HPDE6-E6E7 (cell line): Measurements from ENCODE around the gene CADM1.

ENCODE experiments used
- DNase-seq: peaks from one replicate; pipeline ENCODE4 v3.0.0; 2011; ENCODE audit warnings: missing footprints; ENCODE audit errors: extremely low spot score

The CADM1 gene

DNA sequence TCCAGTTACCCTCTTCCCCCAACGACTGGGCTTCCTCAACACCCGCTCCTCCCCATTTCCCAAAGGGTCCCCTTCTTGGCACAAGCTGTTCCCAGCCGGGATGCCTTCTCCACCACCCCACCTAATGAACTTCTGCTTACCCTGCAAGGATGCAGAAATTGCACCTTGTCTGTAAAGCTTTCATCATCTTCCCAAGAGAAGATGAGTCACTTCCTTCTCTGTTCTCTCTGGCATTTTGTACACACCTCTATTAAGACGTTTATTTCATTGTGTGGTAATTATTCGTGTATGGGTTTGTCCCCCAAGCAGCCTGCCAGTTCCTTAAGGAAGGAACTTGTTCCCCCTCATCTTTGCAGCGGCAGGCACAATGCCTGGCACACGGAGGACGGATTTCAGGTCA lies 351.1 kb downstream of the CADM1 start:
- no peak for DNase-seq

GRCh38 chr11:115151010-115151409 lies 353.2 kb downstream of the CADM1 start:
- no peak for DNase-seq

GRCh38 chr11:115148691-115149090 lies 355.5 kb downstream of the CADM1 start:
- DNase-seq: no peak

- no peak for DNase-seq
Observed at GRCh38 chr11:115148101-115148500, 356.1 kb downstream of the CADM1 start.

GRCh38 chr11:115147243-115147807 lies 356.9 kb downstream of the CADM1 start:
- DNase-seq: no peak

- no peak for DNase-seq
Observed at GRCh38 chr11:115146425-115146824, 357.8 kb downstream of the CADM1 start.

DNA sequence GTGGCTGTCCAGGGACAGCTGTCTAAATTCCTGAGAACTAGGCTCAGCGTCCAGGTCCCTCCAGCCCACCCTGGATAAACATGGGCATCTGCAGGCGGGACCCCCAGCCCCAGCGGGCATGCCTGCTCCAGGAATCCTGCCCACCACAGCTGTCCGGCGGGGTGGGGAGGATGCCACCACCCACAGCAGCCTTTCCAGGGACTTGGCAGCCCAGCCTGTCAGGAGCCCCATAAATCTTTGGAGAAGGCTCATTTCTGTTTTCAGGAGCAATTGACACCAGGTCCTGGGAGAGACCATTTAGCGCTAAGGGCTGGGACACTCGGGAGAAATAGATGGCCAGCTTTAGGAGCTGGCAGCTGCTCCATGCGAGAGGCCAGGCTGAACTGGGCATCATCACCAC lies 358.9 kb downstream of the CADM1 start:
- DNase-seq: no peak

- no peak for DNase-seq
Observed at GRCh38 chr11:115144914-115145313, 359.3 kb downstream of the CADM1 start.

GRCh38 chr11:115144014-115144413 lies 360.2 kb downstream of the CADM1 start:
- DNase-seq: no peak

- no peak for DNase-seq
Observed at GRCh38 chr11:115141231-115142114, 362.7 kb downstream of the CADM1 start.

GRCh38 chr11:115135936-115136335 lies 368.3 kb downstream of the CADM1 start:
- DNase-seq: no peak

- DNase-seq: no peak
Observed at GRCh38 chr11:115134926-115135325, 369.3 kb downstream of the CADM1 start.

DNA sequence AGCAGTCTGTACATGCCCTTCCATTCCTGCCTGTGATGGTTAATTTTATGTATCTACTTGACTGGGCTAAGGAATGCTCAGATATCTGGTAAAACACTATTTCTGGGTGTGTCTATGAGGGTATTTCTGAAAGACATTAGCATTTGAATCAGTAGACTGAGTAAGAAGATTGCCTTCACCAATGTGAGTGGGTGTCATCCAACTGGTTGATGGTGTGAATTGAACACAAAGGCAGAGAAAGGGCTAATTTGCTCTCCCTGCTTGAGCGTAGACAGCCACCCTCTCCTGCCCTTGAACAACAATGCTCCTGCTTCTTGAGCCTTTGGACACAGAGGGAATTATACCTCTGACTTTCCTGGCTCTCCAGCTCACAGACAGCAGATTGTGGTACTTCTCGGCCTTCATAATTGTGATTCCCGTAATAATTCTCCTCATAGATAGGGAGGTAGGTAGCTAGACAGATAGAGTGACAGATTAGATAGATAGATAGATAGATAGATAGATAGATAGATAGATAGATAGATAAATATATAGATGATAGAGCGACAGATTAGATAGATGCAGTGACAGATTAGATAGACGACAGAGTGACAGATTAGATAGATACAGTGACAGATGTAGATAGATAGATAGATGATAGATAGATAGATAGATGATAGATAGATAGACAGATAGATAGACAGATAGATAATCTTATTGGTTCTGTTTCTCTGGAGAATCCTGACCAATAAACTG lies 370.6 kb downstream of the CADM1 start:
- no peak for DNase-seq

DNA sequence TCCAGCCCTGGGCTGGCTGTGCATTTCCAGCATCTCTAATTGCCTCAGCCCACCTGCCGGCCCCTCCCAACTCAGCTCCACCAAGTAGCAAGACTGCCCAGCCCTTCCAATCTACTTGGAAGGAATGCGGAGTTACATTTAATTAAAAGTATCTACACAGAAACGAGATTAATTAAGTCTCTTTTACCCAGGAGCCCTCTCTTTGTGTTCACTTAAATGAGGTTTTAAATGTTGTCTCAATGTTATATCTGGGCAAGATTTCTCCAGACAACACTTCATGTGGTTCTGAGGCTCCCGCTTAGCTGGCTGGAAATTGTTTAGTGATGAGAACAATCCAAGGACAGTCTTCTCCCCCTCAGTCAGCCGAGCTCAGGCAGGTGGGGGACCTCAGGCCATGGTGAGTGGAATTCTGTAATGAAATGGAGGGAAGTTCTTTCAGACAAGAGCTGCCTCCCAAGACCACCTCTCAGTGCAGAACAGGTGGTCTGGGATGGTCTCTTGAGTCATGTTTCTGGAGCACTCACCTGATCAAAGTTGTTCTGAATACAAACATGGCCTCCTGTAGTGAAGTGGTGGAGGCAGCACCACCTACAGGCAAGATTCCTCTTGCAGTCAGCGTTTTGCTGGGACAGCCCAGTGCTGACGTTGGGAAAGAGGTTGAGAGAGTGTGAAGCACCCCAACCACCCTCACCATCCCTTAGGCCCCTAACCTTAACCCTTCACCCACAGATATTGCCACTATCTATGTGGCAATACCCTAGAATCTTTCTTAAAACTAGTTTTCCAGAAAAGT lies 371.6 kb downstream of the CADM1 start:
- DNase-seq: no peak

- no peak for DNase-seq
Observed at GRCh38 chr11:115129473-115130289, 374.5 kb downstream of the CADM1 start.

- no peak for DNase-seq
Observed at GRCh38 chr11:115128226-115128625, 376.0 kb downstream of the CADM1 start.

- no peak for DNase-seq
Observed at GRCh38 chr11:115127790-115128189, 376.4 kb downstream of the CADM1 start.

GRCh38 chr11:115126515-115127208 lies 377.6 kb downstream of the CADM1 start:
- no peak for DNase-seq

DNA sequence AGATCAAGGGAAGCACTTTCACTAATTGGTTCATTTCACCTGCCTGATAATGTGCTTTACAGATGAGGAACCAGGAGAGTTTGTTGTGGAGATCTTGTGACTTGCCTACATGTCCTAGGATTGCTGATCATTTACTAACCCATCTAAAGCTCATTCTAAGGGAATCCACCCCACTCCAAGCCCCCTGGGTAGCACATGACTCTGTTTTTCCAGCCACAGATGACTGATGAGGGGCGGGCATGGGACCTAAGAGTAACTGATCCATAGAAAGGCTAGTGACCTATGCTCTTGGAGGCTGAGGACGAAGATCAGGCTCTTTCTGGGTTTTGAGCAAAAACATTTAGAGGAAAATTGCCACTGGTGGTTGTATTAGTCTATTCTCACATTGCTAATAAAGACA lies 378.1 kb downstream of the CADM1 start:
- no peak for DNase-seq

- DNase-seq: no peak
Observed at GRCh38 chr11:115124786-115125185, 379.4 kb downstream of the CADM1 start.
